HG02973 (cell line): ENCODE measurements around the gene SLC6A20.

Experiments used
- ATAC-seq: cut with Tn5 transposase; IDR thresholded peaks from one replicate; pipeline ENCODE4 v1.9.1; 2021; ENCODE audit warnings: moderate library complexity; ENCODE audit not compliant: unreplicated experiment

The SLC6A20 gene

GRCh38 chr3:45779746-45780735 lies 16.3 kb downstream of the SLC6A20 start:
- no peak for ATAC-seq

GRCh38 chr3:45778761-45779201 lies 17.6 kb downstream of the SLC6A20 start:
- no peak for ATAC-seq

GRCh38 chr3:45777746-45778386 lies 18.5 kb downstream of the SLC6A20 start:
- ATAC-seq = no peak

DNA sequence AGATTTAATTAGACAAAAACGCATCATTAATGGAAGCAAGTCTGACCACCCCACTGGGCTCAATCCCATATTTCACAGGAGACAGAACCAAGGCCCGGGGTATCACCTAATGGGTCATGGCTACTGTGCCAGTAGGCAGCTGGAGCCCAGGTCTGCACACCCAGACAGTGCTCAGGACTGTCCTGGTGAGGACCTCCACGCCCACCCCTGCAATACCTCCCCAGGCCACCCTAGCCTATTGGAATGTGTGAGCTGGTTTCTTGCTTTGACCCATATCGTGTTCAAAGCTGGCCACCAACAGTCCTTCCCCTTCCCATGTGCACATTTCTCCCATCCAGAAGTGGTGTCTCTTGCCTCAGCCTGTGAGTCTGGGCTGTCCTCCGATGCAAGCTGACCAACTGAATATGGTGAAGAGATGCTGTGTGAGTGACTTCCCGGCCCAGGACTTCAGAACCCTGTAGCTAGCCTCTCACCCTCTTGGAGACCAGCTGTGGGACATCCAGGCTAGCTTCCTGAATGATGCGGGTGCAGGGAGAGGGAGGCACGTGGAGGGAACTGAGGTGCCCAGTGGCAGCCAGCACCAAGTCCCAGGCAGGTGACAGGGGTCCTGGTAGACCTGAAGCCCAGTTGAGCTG lies 19.1 kb downstream of the SLC6A20 start:
- no peak for ATAC-seq

- no peak for ATAC-seq
Observed at GRCh38 chr3:45776611-45777010, 19.7 kb downstream of the SLC6A20 start.

DNA sequence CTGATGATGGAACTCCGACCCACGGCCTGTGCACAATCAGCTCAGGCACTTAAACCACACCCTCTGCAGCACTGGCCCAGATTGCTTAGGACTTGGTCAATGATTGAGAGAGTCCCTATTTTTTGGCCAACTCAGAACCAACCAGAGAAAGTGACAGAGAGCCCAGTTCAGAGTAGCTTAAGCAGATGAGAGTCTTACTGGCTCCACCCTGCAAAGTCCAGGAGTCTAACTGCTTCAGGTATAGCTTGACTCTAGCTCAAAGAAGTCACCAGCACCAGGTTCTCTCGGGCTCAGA lies 20.1 kb downstream of the SLC6A20 start:
- ATAC-seq = no peak

- no peak for ATAC-seq
Observed at GRCh38 chr3:45775571-45776300, 20.6 kb downstream of the SLC6A20 start.

DNA sequence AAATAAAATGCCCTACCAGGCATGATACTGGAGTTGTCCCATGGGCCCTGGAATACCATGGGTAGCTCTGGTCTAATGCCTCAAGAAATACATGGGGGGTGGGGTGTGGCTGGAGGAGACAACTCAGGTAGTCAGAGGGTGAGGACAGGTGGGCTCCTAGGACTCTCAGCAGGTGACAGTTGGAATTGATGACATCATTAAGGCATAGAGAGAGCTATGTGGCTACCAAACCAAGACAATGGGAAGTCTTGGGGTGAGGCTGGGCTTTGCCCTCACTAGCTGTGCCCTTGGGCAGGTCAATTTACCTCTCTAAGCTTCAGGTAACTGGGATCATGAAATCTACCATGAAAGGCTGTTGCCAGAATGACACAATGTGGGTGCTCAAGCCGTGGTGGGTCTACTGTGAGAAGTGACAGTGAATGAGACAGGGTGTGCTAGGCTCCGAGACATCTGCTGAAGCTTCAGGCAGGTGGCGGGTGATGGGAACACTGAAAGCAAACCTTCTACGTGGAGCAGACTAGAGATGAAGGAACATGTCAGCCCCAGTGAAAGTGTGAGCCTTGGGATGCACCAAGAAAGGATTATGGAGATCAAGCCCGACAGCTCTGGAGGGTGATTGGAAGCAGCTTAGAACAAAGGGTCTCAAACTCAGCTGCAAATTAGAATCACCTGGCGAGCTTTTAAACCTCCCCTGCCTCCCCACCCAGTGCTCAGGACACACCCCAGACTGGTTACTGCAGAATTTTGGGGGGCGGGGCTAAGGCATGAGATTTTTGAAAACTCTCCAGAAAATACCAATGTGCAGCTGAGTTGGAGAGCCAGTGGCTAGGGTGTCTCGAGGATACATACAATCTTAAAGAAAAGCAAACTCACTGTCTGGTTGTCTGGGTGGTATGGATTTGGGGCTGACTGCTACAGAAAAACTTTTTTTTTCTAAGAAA lies 21.5 kb downstream of the SLC6A20 start:
- ATAC-seq = no peak

DNA sequence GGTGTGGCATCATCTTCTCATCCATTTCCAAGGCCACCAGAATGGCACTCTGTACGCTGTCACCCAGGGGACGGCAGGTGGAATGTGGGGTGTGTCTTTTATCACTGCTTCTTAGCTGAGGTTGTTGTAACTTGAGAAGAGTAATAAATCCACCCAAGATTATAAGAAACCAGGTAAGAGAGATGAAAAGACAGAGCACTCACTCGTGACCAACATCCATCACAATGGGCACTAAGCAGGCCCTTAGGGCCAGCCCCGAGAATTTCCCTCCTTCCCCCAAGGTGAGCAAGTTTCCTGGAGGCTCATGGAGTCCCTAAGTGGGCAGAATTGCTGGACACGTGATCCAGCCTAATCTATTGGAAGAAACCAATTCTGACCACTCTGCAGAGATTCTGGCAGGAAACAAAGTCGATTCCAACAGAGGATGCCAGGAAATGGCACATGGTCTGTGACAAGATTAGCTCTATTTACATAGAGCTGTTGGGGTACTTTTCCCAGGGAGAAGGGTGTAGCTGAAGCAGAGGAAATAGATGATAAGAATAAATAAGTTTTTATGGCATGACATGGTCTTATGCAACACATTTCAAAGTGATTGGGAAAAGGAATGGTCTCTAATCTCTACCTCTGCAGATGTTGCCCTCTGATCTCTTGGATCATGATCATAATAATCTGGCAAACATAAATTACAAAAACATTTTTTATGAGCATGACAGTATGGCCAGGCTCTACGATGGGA lies 22.5 kb downstream of the SLC6A20 start:
- no peak for ATAC-seq

DNA sequence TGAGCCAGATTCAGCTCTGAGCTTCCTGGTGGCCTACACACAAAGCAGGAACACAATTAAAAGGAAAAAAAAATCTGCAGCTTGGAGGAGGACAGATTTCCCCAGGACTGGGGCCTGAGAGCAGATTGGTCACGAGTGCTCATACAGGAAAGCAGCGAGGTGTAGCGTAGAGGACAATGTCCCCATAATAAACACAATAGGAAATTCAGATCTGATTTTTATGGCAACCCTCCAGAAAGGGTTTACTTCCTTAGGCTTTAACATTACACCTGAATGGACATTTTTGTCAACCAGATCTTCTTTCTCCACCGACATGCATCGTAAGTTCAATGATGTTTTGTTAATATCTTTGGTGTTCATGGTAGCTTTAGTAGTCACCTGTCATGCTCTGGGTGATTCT lies 23.3 kb downstream of the SLC6A20 start:
- no peak for ATAC-seq

- no peak for ATAC-seq
Observed at GRCh38 chr3:45772341-45773035, 23.8 kb downstream of the SLC6A20 start.

DNA sequence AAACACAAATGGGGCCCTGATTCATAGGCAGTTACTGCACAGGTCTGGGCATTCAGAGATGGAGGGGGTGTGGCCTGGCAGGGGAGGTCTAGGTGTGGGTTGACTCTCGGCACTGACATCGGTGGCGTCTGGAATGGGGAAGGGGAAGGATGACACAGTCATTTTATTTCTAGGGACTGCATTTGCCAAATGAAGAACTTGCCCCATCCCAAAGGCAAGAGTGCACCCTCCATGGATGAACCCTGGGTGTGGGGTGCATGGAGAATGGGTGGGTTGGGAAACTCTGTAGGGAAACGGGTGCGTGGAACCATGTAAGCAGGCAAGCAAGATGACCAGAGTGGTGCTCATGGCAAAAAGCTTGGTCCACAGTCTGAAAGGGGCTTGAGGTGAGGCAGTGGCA lies 24.5 kb downstream of the SLC6A20 start:
- no peak for ATAC-seq

DNA sequence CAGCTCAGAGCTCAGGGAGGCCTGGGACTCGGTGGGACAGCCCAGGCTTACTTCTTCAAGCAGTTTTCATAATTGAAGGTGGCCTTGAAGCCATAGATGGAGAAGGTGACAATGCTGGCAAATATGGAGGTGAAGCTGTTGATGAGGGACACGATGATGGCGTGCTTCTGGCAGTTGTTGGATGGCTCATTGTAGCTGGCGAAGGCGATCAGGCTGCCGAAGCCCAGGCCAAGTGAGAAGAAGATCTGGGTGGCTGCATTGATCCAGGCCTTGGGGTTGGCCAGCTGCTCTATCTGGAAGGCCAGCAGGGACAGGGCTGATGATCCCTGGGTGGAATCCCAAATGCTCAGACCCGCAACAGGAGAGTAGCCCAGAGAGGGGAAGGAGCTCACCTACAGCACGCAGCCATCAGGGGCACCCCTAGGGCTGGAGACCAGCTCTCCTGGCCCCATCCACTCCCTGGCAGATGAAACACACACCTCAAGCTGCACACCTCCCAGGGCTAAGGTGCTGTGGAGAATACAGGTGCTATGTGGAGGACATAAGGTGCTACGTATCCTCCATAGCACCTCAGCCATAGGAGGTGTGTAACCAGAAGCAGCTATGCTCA lies 25.1 kb downstream of the SLC6A20 start:
- no peak for ATAC-seq

DNA sequence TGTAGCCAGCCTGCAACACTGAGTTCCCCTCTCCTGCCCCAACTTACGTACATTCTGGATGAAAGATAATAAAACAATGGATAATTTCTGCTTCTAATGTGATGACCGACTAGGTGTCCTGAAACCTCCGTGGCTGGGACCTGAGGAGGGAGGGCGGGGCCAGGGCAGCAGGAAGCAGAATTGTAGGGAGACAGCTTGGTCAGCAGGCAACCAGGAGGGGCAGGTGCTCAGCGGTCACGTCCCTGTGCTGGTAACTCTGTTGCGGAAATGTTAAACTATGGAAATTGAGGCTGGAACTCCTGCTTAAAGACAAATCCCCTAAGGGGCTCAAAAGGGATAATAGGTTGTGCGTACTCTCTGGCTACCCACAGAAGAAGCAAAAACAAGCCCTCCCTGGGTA lies 30.4 kb downstream of the SLC6A20 start:
- no peak for ATAC-seq

GRCh38 chr3:45765266-45765851 lies 31.0 kb downstream of the SLC6A20 start:
- ATAC-seq = no peak

DNA sequence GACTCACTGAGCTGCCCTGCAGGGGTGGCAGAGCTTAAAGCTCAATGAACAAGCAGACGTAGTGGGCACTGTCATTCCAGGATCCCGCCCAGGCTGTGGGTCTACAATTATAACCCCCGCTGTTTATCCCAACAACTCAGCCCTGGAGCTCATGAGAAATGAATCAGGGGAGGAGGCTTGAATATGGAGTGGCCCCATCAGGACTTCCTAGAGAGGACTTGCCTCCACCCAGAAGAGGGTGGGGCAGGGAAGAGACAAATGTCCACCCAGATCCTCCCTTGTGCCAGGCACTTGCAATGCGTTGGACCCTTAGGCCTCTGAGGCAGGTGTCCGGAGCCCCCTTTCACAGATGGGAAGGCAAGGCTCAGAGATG lies 33.0 kb downstream of the SLC6A20 start:
- ATAC-seq = no peak

GRCh38 chr3:45762647-45763302 lies 33.6 kb downstream of the SLC6A20 start:
- ATAC-seq = no peak

DNA sequence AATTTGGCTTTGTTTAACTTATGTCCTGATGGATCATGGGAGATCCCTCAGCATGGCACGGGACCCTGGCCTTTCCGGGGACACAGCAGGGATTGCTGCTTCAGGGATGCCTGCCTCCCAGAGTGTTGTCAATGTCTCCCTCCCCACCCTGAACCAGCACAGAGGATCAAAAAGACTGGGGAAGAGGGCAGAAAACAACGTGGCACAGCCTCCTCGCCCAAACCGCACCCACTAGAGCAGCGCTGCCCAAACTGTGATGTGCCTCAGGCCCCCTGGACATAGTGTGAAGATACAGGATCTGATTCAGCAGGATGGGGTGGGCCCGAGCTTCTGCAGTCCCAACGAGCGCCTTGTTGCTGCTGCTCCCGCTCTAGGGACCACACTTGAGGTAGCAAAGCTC lies 34.5 kb downstream of the SLC6A20 start:
- no peak for ATAC-seq
